ENCODE results near the gene TRPT1. TPM values are rescaled to one million over a fixed set of nuclear protein-coding genes. Genes with fewer than 3 reads are reported as not detected.

The TRPT1 gene
- total and polyA plus RNA-seq, 2 experiments from 2014 or later, result 36.9 to 52.2 TPM

- Histone ChIP-seq H2AFZ (no peak overlapping the region), H3K36me3 (ENCODE audit: insufficient read depth) (no peaks in the 10 kb centered on the region; the same call in 1 of the 2 replicates), H3F3A (replicated peaks; ENCODE audit: low read depth) (0 out of 2 replicates have a peak, but pooled peaks cover 3% of the 10 kb centered on the region), H3K27ac (ENCODE audit: low read depth) (no peak overlapping the region), H3K79me2 (replicated peaks; ENCODE audit: insufficient read depth) (no peaks in the 10 kb centered on the region; the same call in 1 of the 2 replicates), H3K4me2 (no peak overlapping the region), H3K4me3 (no peak overlapping the region), H4K20me1 (replicated peaks; ENCODE audit: insufficient read depth) (no peaks in the 10 kb centered on the region), H3K4me1 (ENCODE audit: insufficient read depth) (no peaks in the 10 kb centered on the region; the same call in 1 of the 2 replicates), H3K27me3 (ENCODE audit: insufficient read depth) (no peaks in the 10 kb centered on the region), H3K9me2 (ENCODE audit: insufficient read depth) (no peaks in the 10 kb centered on the region)
- DNase-seq (ENCODE audit: low spot score) (no peak), ATAC-seq (no peak)
- Mint-ChIP-seq H3K9me3 (no peaks in the 10 kb centered on the region), H3K36me3 (ENCODE audit: low read depth) (no peaks in the 10 kb centered on the region), H3K27ac (no peak overlapping the region), H3K27me3 (ENCODE audit: insufficient read depth, low read depth, poor library complexity) (peaks cover 4% of the 10 kb centered on the region), H3K4me3 (peak overlapping the region; percentile 89; the same call in 2 of the 3 replicates), H3K4me1 (peaks cover 9% of the 10 kb centered on the region)
- no peak for TF ChIP-seq JUNB (IDR thresholded peaks at IDR 0.05; ENCODE audit: unreplicated experiment)
- TF ChIP-seq EZH2phosphoT487 (IDR thresholded peaks at IDR 0.05; ENCODE audit: unreplicated experiment), result no peak
- no peak for TF ChIP-seq NANOG (IDR thresholded peaks at IDR 0.05; ENCODE audit: borderline replicate concordance)
- TF ChIP-seq CTCF (conservative IDR thresholded peaks at IDR 0.05; ENCODE audit: low read depth in 2 of 2), result no peak
- TF ChIP-seq ZNF114 (CRISPR knock-in tag; IDR thresholded peaks at IDR 0.05), result no peak
- no peak for TF ChIP-seq ZNF462 (CRISPR knock-in tag; IDR thresholded peaks at IDR 0.05)
- TF ChIP-seq POLR2AphosphoS5 (IDR thresholded peaks at IDR 0.05; ENCODE audit: low read depth), result no peak; the same call in 1 of the 2 replicates
- TF ChIP-seq ZNF331 (CRISPR knock-in tag; IDR thresholded peaks at IDR 0.05; ENCODE audit: low read depth), result no peak
- no peak for TF ChIP-seq ETS1 (IDR thresholded peaks at IDR 0.05)
- TF ChIP-seq REST (IDR thresholded peaks at IDR 0.05; ENCODE audit: unreplicated experiment), result no peak
- no peak for TF ChIP-seq STAT1 (IDR thresholded peaks at IDR 0.05; ENCODE audit: unreplicated experiment)
- TF ChIP-seq EZH2 (IDR thresholded peaks at IDR 0.05; ENCODE audit: low read depth, unreplicated experiment), result no peak
- no peak for TF ChIP-seq CREB1 (CRISPR knock-in tag; IDR thresholded peaks at IDR 0.05; ENCODE audit: low read depth)
Observed at GRCh38 chr11:64224151-64224890, 1.7 kb downstream of the TRPT1 start.
